Heart left ventricle (tissue), 13 donors: ENCODE results near the gene ANO4.

Source experiments
- CTCF ChIP-seq, 12 donors: fragments of 200-600 bp; sonication (generic) in 4 of 12; IDR thresholded peaks; one replicate each; pipeline versions ENCODE4 v1.5.0 to v1.8.0; 2018 to 2022; ENCODE audit warnings: antibody characterized with exemption in 12 of 12, mild to moderate bottlenecking in 5 of 12
- POLR2A ChIP-seq, 2 donors: fragments of 450-650 bp; IDR thresholded peaks; one replicate each; pipeline ENCODE4 v1.6.1; 2017; ENCODE audit warnings: antibody characterized with exemption in 2 of 2, mild to moderate bottlenecking in 2 of 2, moderate library complexity in 2 of 2
- donor health status: ischemic (EF 13 %, LVEDD 7.1; RV severe dilation, severe dysfunction).
- donor health status: DM: no; HTN: yes; CAD: no.
- donor health status: DM: no; HTN: no; CAD: no.
- donor health status: ischemic (EF 25% LVEDD 6.9; RV normal size, moderate dysfunction).
- donor health status: ischemic (EF 25% LVEDD 5.7; RV mildly dilated, moderate dysfunction).
- donor health status: ischemic (EF 35%, LVEDD 5.7; RV mildly dilated, moderate dysfunction).
- donor health status: nonischemic (EF 11% LVEDD 7.7; RV severe dilation, severe dysfunction).
- donor health status: DM: yes; HTN: yes; CAD: no.
- donor health status: PGD.
- donor health status: ischemic (EF 29% LVEDD 5.4; RV normal size, mild dysfunction).
- donor health status: nonischemic (EF 23%, LVEDD 6.1; RV moderate dilation, normal function).

GRCh38 chr12:100993916-100994450, 199.4 kb downstream of the ANO4 start:
- TF ChIP-seq POLR2A (IDR thresholded peaks at IDR 0.05) (no peak), CTCF (IDR thresholded peaks at IDR 0.05) (no peak)
